GM13976 (cell line): ENCODE results near the gene RNF2.

ENCODE experiments used
- DNase-seq: peaks from one replicate; pipeline ENCODE4 v3.0.0; 2012; ENCODE audit warnings: low spot score
- in situ Hi-C: fragments of 300-500 bp; cut with MboI; formaldehyde crosslinking; loops from one replicate; pipeline ENCODE4 v1.12.0; 2022; ENCODE audit warnings: low sequenced_read_pairs, mixed read lengths, inconsistent platforms; ENCODE audit not compliant: unreplicated experiment
- TF ChIP-seq, protein P1 (sequence below): IDR thresholded peaks from 2 replicates; pipeline ENCODE4 v1.5.1; 2012; ENCODE audit warnings: borderline replicate concordance, mild to moderate bottlenecking; ENCODE audit not compliant: insufficient read depth; ENCODE audit errors: extremely low read depth, missing control alignments, control extremely low read depth

Gene RNF2

DNA sequence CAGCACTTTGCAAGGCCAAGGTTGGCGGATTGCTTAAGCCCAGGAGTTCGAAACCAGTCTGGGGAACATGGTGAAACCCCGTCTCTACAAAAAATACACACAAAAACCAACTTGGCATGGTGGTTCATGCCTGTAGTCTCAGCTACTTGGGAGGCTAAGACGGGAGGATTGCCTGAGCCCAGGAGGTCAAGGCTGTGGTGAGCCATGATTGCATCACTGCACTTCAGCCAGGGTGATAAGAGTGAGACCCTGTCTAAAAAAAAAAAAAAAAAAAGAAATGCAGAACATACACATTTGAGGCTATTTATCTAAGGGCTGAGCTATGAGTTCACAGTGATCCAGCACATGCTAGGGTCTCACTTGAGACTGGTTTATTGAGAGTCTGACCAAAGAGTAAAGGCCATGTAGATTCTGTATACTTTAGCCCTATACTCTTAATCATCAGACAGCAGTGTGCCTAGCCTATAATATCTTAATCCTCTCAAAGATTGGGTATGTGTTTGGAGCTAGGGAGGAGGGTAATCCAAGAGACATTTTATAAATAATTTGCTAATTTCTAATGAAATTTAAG, 23.9 kb downstream of the RNF2 start:
- TF ChIP-seq, protein P1, sequence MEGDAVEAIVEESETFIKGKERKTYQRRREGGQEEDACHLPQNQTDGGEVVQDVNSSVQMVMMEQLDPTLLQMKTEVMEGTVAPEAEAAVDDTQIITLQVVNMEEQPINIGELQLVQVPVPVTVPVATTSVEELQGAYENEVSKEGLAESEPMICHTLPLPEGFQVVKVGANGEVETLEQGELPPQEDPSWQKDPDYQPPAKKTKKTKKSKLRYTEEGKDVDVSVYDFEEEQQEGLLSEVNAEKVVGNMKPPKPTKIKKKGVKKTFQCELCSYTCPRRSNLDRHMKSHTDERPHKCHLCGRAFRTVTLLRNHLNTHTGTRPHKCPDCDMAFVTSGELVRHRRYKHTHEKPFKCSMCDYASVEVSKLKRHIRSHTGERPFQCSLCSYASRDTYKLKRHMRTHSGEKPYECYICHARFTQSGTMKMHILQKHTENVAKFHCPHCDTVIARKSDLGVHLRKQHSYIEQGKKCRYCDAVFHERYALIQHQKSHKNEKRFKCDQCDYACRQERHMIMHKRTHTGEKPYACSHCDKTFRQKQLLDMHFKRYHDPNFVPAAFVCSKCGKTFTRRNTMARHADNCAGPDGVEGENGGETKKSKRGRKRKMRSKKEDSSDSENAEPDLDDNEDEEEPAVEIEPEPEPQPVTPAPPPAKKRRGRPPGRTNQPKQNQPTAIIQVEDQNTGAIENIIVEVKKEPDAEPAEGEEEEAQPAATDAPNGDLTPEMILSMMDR: no peak
- in situ Hi-C loops: no loop called here
- no peak for DNase-seq

DNA sequence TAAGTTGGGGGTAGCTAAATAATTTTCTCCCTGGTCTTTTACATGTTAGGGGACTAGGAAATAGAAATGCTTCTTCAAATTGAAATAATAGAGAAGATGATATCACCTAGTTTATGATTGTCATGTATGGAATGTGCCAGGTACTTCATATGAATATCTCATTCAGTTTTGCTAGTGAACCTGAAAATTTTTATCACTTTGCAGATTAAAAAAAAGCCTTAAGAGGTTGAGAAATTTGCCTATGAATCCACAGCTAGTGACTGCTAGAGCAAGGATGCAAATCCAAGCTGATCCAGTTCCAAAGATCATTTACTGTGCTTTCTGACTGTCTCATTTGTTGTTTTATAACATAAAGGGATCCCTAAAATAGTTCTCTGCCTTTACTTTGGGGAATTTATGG, 24.7 kb downstream of the RNF2 start:
- TF ChIP-seq, protein P1: no peak
- in situ Hi-C loops: no loop called here
- DNase-seq: no peak

DNA sequence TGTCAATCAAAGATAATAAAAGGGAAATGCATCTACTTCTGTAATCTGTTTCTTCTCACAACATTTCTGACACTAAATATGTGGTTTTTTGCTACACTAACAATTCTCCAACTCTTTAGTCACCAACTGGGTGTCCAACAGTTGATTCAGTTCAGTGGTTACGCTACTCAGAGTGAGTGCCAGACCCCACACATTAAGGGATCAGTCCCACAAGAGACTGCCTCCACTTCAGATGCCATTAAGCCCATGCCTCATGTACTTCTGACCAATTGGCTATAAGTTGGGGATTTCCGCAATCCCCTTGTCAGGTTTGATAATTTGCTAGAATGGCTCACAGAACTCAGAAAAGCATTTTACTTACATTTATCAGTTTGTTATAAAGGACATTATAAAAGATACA, 28.4 kb downstream of the RNF2 start:
- DNase-seq: no peak
- TF ChIP-seq, protein P1: no peak
- in situ Hi-C loops: no loop called here

DNA sequence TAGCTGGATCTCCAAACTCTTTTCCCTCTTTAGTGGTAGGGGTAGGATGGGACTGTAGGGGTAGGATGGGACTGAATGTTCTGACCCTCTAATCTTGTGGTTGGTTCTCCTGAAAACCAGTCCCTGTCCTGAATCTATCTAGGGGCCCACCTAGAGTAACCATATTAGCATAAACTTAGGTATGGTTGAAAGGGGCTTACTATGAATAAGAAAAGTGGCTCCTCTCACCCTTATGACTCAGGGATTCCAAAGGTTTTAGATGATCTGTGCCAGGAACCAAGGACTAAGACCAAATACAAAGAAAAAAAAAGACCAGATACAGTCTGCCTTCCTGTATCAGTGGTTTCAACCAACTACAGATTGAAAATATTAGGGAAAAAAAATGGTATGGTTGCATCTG, 28.9 kb downstream of the RNF2 start:
- TF ChIP-seq, protein P1: no peak
- in situ Hi-C loops: no loop called here
- DNase-seq: no peak

DNA sequence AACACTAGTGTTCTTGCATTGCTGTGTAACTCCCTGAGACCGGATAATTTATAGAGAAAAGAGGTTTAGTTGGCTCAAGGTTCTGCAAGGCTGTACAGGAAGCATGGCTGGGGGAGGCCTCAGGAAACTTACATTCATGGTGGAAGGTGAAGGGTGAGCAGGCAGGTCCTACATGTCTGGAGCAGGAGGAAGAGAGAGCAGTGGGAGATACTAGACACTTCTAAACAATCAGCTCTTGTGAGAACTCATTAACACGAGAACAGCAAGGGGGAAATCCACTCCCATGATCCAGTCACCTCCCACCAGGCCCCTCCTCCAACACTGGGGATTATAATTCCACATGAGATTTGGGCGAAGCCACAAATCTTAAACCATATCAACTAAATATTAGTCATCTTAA, 30.1 kb downstream of the RNF2 start:
- in situ Hi-C loops: no loop called here
- DNase-seq: no peak
- TF ChIP-seq, protein P1: no peak

DNA sequence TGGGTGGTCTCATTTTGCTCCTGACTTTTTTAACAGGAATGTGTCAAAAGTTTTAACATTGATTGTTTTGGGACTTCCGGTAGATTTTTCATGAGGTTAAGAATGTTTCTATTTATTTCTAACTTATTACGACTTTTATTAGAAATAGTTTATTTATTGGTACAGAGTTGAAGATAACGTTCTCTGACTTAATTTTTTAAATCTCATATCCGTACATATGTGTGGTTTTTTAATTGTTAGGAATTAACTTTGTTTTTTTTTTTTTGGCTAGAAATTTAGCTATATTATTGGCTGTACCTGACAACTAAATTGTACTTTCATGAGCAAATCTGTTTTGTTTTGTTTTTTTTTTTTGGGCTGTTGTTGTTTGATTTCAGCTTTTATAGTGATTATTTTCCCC, 32.0 kb downstream of the RNF2 start:
- in situ Hi-C loops: no loop called here
- TF ChIP-seq, protein P1: no peak
- DNase-seq: no peak

DNA sequence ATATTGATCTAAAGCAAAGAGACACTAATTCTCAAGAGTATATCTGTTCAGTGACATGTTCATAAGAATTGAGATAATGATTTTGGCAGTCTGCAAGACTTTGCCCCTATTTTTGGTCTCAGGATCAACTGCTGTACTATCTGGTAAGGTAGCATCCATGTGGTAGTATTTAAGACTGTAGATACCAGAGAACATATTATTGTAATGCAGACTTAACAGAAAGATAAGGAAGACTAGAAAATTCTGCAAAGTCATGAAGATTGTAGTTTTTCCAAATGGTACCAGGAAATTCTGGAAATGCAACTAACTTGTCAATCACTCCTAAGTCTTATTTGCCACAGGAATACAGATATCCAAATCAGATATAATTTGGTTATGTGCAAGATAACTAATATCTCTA, 35.1 kb downstream of the RNF2 start:
- in situ Hi-C loops: no loop called here
- TF ChIP-seq, protein P1: no peak
- DNase-seq: no peak
